H4 (cell line): Measurements from ENCODE around the gene TSPAN15. TPM values are rescaled to one million over a fixed set of nuclear protein-coding genes. Genes with fewer than 3 reads are reported as not detected.
A peak's percentile ranks its signal among the peaks of the same experiment; 100 is the strongest.

Experiments used
- DNase-seq: peaks from one replicate; pipeline ENCODE4 v3.0.0-alpha.2; 2015; ENCODE audit warnings: low spot score
- total RNA-seq: library from RNA; depleted of rRNA; stranded (reverse); fragments of >200 nt; shearing (Covaris generic); gene quantifications from 2 replicates; pipeline ENCODE4 v1.2.3, GENCODE V29; 2014; rRNA removed

The TSPAN15 gene
- total RNA-seq, result not detected in 2 replicates

DNA sequence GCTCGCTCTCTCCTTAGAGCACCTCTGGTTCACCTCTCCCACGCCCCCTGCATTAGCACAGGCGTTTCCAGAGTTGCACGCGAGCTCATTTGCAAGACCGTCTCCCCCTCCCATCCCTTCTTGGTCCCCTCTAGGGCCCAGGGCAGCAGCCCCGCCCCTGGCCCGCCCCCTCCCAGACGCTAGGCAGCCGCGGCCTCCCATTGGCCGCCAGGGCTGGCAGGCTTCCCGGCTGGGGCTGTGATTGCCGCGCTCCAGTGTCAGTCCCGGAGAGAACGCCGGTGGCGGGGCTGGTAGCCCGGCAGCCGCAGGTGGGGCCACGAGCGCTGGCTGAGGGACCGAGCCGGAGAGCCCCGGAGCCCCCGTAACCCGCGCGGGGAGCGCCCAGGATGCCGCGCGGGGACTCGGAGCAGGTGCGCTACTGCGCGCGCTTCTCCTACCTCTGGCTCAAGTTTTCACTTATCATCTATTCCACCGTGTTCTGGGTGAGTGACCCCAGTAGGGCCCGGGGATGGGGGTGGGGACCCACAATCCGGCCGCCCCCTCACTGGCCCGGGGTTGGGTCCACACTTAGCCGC is at the start of gene TSPAN15:
Gene TSPAN15 (plus strand): TSS at position 257 of the 575 bp plus-strand sequence. CDS start 130 bp downstream, at position 387.
- DNase-seq, result no peak

DNA sequence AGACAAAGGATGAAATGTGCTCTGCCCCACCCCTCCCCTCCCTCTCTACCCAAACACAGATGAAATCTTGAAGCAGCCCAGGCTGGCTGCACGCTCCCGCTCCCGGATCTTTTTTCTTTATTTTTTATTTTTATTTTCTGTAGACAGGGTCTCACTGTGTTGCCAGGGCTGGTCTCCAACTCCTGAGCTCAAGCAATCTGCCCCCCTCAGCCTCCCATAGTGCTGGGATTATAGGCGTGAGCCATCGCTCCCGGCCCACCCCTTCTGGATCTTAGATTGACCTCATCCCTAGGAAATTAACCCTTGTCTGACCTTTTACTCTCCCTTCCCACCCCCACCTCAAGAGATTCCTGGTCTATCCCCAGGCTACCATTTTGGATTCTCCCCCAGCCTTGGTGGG is 48.9 kb upstream of the TSPAN15 start:
- no peak for DNase-seq

DNA sequence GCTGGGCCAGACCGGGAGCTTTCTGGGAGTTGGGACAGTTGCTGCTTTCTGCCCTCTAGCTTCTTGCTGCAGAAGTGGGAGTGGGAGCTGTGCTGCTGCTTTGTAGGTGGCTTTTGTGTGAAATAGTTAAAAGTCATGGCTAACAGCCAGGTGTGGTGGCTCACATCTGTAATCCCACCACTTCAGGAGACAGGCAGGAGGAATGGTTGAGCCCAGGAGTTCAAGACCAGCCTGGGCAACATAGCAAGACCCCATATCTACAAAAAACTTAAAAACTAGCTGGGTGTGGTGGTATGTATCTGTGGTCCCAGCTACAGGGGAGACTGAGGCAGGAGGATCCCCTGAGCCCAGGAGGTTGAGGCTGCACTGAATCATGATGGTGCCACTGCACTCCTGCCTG is 48.2 kb upstream of the TSPAN15 start:
- DNase-seq, result no peak

DNA sequence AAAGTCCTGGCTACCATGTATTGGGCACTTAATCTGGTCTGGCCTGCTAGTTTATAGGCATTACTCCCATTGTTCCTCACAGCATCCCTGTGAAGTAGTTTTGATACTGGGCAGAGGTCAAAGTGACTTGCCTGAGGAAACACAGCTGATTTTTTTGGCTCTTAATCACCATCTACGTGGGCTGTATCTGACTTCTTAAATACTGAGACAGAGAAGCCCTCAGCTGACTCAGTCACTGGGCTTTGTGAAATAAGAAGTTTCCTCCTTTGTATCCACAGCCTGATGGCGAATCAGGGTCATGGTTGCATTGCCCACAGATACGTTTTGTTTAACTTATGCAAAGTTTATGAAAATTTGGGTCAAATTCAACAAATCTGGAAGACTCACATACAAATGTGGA is 47.7 kb upstream of the TSPAN15 start:
- no peak for DNase-seq

DNA sequence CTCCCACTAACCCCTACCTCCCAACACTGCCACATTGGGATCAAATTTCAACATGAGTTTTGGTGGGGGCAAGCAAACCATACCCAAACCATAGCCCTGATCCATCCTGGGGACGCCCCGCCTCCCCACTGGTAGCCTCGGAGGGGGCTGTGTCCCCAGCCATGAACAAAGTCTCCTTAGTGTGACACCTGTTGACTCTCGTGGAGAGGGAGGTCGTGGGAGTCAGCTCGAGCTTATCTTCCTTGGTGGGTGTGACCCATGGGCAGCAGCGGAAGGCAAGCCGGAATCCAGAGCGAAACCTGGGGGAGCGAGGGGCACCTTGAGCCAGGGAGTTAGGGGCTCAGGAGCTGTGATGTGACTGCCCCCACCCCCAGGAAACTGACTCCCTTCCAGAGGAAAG is 46.5 kb upstream of the TSPAN15 start:
- no peak for DNase-seq

DNA sequence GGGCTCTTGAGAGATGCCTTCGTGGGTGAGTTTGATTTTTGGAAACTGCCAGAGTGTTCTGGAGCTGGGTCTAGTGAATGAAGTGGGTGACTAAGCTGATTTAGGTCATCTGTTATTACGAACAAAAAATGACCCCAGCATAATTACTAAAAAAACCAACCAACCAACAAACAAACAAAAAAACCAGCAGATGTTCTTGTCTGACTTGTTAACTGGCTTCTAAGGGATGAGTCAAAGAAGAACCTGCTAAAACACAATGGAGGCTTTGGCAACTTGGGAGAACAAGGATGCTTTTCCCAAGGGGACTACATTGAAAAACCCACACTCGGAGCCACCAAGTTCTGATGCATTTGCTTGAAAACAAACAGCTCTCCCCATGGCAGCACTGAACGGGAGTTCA is 46.0 kb upstream of the TSPAN15 start:
- no peak for DNase-seq

DNA sequence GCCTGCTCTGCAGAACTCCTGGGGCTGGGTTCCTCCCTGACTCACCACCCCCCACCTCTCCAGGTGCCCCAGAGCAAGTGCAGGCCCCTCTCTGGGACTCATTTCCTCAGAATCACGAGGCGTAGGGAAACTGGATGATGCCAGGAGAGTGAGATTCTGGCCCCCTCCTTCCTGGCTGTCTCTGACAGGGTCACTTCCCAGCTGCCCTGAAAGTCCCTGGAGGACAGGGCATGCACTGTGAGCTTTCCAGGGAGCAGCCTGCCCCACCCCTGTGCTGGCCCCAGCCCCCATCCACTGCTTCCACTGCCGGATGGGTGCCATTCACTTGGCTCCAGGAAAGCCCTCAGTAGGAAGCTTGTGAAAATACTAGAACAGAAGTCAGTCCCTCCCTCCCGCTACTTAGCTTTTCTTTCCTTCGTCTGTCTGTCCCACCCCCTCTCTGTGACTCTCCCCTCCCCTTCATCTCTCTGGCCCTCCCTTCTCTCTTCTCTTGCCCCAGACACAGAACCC is 44.9 kb upstream of the TSPAN15 start:
- no peak for DNase-seq

DNA sequence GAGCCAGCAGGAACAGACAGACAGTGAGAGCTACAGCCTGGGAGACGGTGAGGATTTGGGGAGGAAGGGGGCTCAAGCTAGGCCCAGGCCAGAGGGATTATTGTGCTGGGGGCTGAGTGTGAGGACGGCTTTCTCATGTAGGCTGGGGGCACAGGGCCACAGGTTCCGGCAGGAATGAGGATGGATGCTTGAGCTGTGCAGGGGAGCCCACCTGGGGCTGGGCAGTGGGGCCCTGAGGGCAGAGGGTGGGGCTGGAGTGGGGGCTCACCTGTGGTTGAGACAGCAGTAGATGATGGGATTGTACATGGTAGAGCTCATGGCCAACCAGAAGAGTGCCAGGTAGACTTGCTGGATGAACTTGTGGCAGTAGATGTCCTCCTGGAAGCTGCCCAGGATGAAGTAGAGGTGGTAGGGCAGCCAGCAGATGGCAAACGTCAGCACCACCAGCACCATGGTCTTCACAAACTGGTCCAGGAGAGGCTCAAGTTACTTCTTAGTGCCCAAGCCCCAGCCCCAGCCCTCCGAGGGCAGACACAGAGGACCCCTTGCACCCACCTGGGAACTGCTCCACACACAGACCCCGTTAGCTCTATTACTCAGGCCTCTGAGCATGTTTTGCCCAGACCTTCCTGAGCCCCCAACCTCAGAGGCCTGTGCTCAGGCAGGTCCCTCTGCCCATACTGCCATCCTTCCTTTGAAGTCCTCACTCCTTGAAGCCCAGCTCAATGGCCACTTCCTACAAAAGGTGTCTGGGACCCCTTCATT is 44.3 kb upstream of the TSPAN15 start:
- DNase-seq, result no peak

DNA sequence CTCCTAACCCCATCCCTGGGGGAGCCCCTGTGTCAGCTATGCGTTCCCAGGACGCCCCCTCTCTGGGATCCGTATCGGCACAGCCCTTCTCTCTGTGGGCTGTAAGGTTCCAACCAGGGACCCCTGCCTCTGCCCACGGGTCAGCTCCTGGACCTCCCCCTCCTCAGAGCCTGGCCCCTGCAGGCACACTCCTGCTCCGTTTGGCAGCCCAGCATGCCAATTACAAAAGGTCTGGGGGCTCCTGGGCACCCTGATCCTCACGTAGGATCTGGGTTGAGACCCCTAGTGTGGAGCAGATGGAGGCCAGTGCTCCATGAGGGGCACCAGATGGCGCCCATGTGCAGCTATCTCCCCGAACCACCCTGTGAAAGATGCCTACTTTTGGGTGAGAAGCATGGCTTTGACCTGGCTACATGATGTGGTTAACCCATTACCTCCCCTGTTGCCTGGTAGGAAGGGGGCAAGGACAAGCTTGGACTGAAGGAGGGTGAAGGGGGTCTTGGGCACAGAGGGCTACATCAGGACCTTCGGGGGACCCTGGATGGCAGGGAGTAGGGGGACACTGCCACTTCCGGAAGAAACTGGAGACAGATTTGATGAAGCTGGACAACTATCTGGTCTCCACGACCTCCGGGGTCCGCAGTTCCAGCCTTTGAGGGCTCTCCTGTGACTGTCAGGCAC is 43.5 kb upstream of the TSPAN15 start:
- DNase-seq, result no peak

DNA sequence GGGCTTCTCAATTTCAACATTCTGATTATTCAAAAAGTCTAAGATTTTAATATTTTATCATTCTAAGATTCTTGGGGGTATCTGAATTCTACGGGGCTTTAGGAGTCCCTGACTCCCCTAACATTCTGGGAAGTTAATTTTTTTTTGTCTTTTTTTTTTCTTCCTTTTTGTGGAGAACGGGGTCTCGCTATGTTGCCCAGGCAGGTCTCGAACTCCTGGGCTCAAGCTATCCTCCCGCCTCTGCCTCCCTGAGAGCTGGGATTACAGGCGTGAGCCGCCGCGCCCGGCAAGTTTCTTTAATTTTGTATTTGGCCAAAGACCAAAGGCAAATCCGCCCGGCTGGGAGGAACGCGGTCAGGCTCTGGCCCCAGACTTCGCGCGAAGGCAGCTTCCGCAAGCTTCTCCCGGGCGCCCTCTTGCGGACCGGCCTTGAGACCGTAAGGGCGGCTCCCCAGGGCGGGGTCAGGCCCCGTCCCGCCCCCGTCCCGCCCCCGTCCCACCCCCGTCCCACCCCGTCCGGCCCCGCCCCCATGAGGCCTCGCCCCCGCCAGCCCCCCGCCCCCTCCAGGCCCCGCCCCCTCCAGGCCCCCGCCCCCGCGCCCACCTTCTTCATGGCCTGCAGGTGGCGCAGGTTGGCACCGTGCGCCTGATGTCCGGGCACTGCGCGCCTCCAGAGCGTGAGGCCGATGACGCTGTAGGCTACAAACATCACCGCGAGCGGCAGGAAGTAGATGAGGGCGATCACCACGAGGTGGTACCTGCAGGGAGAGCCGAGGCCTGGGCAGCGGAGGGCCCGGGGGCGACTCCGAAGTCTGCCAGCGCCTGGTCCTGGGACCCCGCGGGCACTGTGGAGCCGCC is 42.7 kb upstream of the TSPAN15 start:
- peak; percentile 95 for DNase-seq

DNA sequence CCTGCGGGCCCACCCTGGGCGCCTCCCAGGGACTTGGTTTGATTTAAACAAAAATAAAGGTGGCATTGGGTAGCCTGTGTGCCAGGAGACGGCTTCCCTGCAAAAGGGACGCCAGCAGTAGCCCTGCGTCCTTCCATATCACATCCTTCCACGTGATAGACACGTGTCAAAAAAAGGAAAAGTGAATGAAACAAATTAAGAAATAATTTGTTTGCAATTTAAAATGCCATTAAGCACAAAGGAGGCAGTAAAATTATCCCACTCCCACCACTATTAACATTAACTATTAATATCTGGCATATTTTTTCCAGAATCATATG is 42.1 kb upstream of the TSPAN15 start:
- DNase-seq, result no peak

DNA sequence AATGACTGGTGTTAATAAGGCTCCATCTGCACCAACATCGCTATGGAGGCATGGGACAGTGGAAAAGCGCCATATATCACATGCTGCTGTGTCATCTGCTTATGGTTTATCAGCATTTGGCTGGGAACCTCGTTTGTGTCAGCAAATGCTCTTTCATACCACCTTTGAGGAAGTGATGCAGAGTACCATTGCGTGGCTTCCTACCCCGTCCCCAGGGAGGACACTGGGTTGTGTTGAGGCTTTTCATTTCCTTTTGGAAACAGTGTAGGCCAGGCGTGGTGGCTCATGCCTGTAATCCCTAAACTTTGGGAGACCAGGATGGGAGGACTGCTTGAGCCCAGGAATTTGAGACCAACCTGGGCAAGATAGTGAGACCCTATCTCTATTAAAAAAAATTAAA is 41.3 kb upstream of the TSPAN15 start:
- DNase-seq, result no peak

DNA sequence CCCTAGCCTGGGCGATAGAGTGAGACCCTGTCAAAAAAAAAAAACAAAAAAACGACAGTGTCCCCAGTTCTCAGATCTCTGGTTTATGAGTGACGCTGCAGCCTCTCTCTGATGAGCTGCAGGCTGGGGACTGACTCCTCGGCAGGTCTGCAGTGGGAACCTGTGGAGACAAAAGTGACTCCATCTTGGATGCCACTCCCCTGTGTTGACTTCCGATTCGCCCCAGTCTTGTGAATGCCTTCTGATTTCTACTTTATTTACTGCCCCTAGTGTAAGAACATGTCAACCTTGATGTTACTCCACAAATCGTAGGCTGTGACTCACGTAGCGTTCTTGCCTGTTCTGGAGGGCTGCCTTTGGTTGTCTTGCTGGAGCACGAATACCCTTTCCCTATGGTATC is 40.8 kb upstream of the TSPAN15 start:
- no peak for DNase-seq

DNA sequence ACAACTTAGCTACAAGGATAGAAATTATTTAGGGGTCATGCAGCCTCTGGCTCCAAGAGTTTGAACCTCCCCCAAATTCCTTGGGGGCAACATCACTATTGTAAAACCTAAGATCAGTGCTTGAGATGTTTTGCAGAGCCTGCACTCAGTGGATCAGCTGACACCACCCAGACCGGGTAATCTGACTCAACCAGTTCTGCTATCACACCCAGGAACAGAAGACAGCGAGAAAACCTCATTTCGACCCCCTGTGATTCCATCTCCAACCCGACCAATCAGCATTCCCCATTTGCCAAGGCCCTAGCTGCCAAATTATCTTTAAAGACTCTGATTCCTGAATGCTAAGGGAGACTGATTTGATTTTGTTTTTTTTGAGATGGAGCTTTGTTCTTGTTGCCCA is 39.8 kb upstream of the TSPAN15 start:
- no peak for DNase-seq

DNA sequence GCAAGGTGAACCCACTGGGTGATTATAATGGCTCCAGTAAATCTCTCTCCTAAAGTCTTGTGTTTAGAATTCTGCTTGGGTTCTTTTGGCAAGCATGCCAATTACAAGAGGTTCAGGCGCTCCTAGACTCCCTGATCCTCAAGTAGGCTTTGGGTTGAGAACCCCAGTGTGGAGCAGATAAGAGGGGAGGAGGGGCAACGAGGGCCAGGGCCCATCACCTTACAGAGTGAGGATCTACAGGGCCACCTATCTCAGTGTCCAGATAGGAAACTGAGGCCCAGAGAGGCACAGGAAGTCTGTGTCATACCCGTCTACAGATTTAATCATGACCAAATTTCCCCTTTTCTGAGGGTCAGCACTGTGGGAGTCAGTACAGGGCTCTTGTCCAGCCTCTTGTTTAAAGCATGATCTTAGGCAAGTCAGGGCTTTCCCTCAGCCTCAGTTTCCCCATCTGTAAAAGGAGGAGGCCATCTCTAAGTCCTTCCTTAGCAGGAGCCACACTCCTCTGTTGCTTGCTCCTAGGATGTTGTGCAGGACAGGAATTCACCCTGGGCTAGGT is 39.0 kb upstream of the TSPAN15 start:
- DNase-seq, result no peak

DNA sequence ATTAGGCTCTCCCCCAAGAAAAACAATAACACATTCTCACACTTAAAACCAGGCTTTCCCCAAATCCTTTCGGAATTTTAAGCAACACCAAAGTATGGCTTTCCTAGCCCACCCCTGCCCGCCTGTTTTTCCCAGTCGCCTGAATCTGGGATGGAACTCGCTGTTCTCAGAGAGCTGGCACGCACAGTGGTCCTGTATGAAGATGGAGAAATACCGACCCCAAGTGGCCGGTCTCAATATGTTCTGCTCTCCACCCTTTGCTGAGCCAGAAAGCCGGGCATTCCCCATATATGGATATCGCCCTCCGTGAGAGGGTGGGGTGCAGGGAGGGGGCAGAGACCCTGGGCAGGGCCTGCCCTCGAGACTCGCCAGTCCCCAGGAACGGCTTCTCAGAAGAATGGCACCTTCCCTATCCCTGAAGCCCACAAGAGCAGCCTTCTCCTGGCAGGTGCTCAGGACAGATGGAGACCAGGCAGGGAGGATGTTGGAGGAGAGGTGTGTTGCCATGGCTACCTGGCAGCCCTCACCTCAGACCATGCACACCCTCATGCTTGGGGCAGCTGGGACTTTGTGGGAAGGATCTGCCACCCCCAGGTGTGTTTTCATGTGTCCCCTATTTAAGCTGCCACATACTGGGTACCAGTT is 37.9 kb upstream of the TSPAN15 start:
- peak; percentile 70 for DNase-seq

DNA sequence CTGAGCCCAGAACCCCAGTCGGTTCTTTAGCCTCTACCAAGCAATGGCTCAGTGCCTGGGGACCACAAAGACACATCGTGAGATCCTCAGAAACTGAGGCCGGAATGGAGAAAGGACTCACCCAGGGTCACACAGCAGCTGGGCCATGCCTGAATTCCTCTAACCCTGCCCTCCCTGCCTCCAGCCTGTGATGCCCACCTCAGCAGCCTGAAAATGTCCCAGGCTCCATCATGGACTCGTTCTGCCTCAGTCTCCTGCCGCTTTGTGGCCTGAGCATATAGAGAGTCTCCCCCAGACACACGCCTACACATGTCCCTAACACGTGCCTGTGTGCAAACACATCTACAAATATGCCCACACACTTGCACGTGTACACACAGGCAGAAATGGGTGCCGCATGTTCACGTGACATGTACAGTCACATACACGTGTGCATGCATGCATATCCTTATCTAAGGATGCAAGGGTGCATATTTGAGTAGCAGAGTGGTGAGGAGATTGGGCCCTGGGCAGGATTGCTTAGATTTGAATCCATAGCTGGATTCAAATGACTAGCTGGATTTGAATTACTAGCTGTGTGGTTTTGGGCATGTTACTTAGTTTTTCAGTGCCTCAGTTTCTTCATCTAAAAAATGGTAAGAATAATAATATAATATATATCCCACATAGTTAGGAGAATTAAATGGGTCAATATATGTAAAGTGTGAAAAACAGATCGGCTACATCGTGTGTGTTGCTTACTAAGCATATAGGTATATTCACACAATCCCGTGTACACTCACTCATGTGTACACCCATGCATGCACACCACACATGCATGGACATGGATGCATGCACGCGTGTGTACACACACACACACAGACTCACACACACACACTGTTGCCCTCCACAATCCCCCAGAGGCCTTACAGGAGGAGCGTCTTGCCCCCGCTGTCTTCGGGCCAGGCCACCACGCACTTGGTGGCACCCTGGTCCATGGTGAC is 36.9 kb upstream of the TSPAN15 start:
- DNase-seq, result no peak

DNA sequence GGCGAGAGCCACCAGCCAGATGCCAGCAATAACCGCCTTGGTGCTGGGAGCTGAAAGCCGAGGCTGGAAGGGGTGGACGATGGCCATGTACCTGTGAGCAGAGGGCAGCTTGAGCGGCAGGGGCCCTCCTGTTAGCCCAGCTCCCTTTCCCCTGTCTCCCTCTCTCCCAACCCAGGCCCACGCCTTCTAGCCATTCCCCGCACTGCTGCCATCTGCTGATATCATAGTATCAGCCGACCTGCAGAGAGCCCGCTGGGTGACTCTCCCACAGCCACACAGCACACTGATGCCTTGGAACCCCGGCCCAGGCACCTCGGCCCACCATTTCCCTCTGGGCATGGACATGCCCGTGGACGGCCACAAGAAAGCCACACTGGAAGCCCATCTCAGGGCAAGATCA is 36.2 kb upstream of the TSPAN15 start:
- DNase-seq, result no peak

DNA sequence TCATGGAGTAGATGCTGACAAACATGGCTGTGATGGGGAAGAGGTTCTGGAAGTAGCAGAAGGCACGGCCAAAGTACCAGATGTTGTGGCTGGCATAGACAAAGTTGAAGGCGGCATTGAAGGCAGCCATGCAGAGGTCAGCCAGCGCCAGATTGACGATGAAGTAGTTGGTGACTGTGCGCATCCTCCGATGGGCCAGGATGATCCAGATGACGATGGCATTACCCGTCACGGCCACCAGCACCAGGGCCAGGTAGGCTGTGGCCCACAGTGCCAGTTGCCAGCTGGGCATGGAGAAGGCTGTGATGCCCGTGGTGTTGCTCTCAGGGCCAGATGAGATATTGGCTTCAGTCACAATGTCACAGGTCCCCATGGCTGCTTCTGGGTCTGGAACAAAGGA is 35.3 kb upstream of the TSPAN15 start:
- DNase-seq, result no peak

DNA sequence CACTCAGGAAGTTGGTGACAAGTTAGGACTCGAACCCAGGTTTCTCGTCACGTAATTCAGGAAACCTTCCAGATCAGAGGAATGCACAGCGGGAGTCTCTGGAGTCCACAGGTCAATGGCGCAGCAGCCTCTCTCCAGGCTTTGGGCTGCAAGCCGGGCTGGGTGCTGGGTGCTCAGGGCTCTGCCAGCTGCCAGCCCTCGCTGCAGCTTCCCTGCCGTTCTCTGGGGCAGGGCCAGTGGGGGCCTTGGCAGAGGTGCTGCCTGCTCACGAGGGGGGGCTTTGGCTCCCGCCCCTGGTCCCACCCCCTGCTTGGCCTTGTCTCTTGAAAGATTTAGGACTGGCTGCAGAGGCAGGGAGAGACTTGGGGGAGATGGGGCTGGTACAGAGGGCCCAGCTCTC is 34.6 kb upstream of the TSPAN15 start, which contains the start of gene TACR2:
Gene TACR2 (minus strand): TSS at position 224 of the 400 bp plus-strand sequence. CDS start 595 bp downstream, outside the sequence.
- DNase-seq, result no peak
